SU-DHL-6 (cell line): Measurements from ENCODE around the gene POLR2C.

Experiments used
- H2AFZ ChIP-seq: fragments of 200-600 bp; sonication (generic); 2 replicates; pipeline ENCODE4 v1.6.1; 2014; ENCODE audit warnings: low read depth, mild to moderate bottlenecking, moderate library complexity, mixed read lengths, antibody characterized with exemption, low read length; ENCODE audit not compliant: severe bottlenecking
- H3F3A ChIP-seq: fragments of 200-600 bp; shearing (Covaris generic); 2 replicates; pipeline ENCODE4 v1.6.0; 2016; ENCODE audit warnings: antibody characterized with exemption, mild to moderate bottlenecking; ENCODE audit not compliant: insufficient read depth
- H3K27ac ChIP-seq: fragments of 200-600 bp; sonication (generic); 2 replicates; pipeline ENCODE4 v1.5.1; 2016; ENCODE audit warnings: low read depth, mild to moderate bottlenecking, low read length, moderate library complexity, mixed read lengths
- H3K27me3 ChIP-seq: fragments of 200-600 bp; sonication (generic), shearing (Covaris generic); 2 replicates; pipeline ENCODE4 v1.6.0; 2014; ENCODE audit warnings: mild to moderate bottlenecking, low read length
- H3K36me3 ChIP-seq: fragments of 200-600 bp; sonication (generic); 2 replicates; pipeline ENCODE4 v1.6.1; 2014; ENCODE audit warnings: mild to moderate bottlenecking, low read length, mixed read lengths
- H3K4me2 ChIP-seq: fragments of 300-600, 200-600 bp; shearing (Covaris generic), sonication (generic); 2 replicates; pipeline ENCODE4 v1.6.0; 2014; ENCODE audit warnings: low read length, low read depth, mild to moderate bottlenecking; ENCODE audit not compliant: poor library complexity, severe bottlenecking
- H3K4me3 ChIP-seq: fragments of 200-600 bp; sonication (generic); 2 replicates; pipeline ENCODE4 v1.5.1; 2014; ENCODE audit warnings: antibody characterized with exemption, low read length, mild to moderate bottlenecking, mixed read lengths; ENCODE audit not compliant: insufficient read depth, poor library complexity, severe bottlenecking
- H3K79me2 ChIP-seq: fragments of 200-600 bp; sonication (generic); 2 replicates; pipeline ENCODE4 v1.6.1; 2014; ENCODE audit warnings: mild to moderate bottlenecking, low read length, moderate library complexity; ENCODE audit not compliant: insufficient read depth
- H3K9ac ChIP-seq: fragments of 200-600 bp; sonication (generic); 2 replicates; pipeline ENCODE4 v1.7.0; 2014; ENCODE audit warnings: mild to moderate bottlenecking, low read length
- H3K9me2 ChIP-seq: fragments of 200-600 bp; sonication (generic); replicated peaks from 2 replicates; pipeline ENCODE4 v1.6.1; 2014; ENCODE audit warnings: low read length; ENCODE audit not compliant: insufficient read depth
- H3K9me3 ChIP-seq: fragments of 200-600 bp; sonication (generic); 2 replicates; pipeline ENCODE4 v1.6.1; 2014; ENCODE audit warnings: low read length, mixed read lengths; ENCODE audit not compliant: insufficient read depth
- H4K20me1 ChIP-seq: fragments of 200-600 bp; sonication (generic); 2 replicates; pipeline ENCODE4 v1.6.1; 2014; ENCODE audit warnings: low read depth, mild to moderate bottlenecking, antibody characterized with exemption, low read length, moderate library complexity, mixed read lengths
- CTCF ChIP-seq: fragments of 200-600 bp; sonication (generic); IDR thresholded peaks from one replicate; pipeline ENCODE4 v1.5.1; 2017; ENCODE audit warnings: antibody characterized with exemption, mild to moderate bottlenecking, low read length, moderate library complexity; ENCODE audit not compliant: insufficient read depth, poor library complexity, severe bottlenecking
- EZH2phosphoT487 ChIP-seq: fragments of 200-600 bp; sonication (generic), shearing (Covaris generic); conservative IDR thresholded peaks from 2 replicates; pipeline ENCODE4 v1.6.1; 2018; ENCODE audit warnings: mild to moderate bottlenecking, antibody characterized with exemption, low read length, moderate library complexity, mixed read lengths

Gene POLR2C

GRCh38 chr16:57513371-57514102 lies 51.1 kb downstream of the POLR2C start:
- no peaks in the 10 kb centered on the region for H3K36me3 ChIP-seq
- no peak overlapping the region for H2AFZ ChIP-seq
- H3K27ac ChIP-seq = no peak overlapping the region
- no peaks in the 10 kb centered on the region for H3K9me2 ChIP-seq
- H3K4me3 ChIP-seq = no peak overlapping the region
- H3K9me3 ChIP-seq = no peaks in the 10 kb centered on the region
- no peak overlapping the region for H3K4me2 ChIP-seq
- H3F3A ChIP-seq = no peaks in the 10 kb centered on the region
- no peaks in the 10 kb centered on the region for H3K27me3 ChIP-seq
- H3K9ac ChIP-seq = no peak overlapping the region
- TF ChIP-seq EZH2phosphoT487 (no peak), CTCF (no peak)
- H4K20me1 ChIP-seq = no peaks in the 10 kb centered on the region
- no peaks in the 10 kb centered on the region for H3K79me2 ChIP-seq

- no peaks in the 10 kb centered on the region for H3K79me2 ChIP-seq
- H2AFZ ChIP-seq = no peak overlapping the region
- no peak overlapping the region for H3K27ac ChIP-seq
- H3K4me2 ChIP-seq = no peak overlapping the region
- H3K9ac ChIP-seq = no peak overlapping the region
- H3K9me3 ChIP-seq = no peaks in the 10 kb centered on the region
- H4K20me1 ChIP-seq = no peaks in the 10 kb centered on the region
- no peaks in the 10 kb centered on the region for H3K27me3 ChIP-seq
- H3K4me3 ChIP-seq = no peak overlapping the region
- no peaks in the 10 kb centered on the region for H3K9me2 ChIP-seq
- H3F3A ChIP-seq = no peaks in the 10 kb centered on the region
- H3K36me3 ChIP-seq = no peaks in the 10 kb centered on the region
- TF ChIP-seq CTCF (no peak), EZH2phosphoT487 (no peak)
Measured at GRCh38 chr16:57514371-57514770, 51.9 kb downstream of the POLR2C start.

GRCh38 chr16:57514791-57515600 lies 52.5 kb downstream of the POLR2C start:
- H3K36me3 ChIP-seq = no peaks in the 10 kb centered on the region
- no peaks in the 10 kb centered on the region for H3F3A ChIP-seq
- no peaks in the 10 kb centered on the region for H3K27me3 ChIP-seq
- no peak overlapping the region for H3K4me3 ChIP-seq
- H3K9ac ChIP-seq = no peak overlapping the region
- H2AFZ ChIP-seq = no peak overlapping the region
- no peaks in the 10 kb centered on the region for H3K79me2 ChIP-seq
- no peak overlapping the region for H3K4me2 ChIP-seq
- H3K9me2 ChIP-seq = no peaks in the 10 kb centered on the region
- no peak overlapping the region for H3K27ac ChIP-seq
- no peaks in the 10 kb centered on the region for H4K20me1 ChIP-seq
- no peaks in the 10 kb centered on the region for H3K9me3 ChIP-seq
- no peak for TF ChIP-seq EZH2phosphoT487
- TF ChIP-seq CTCF = no peak
